HepG2 (cell line): ENCODE results near the gene EZH1. TPM values are rescaled to one million over a fixed set of nuclear protein-coding genes. Genes with fewer than 3 reads are reported as not detected.

ENCODE experiments used
- ELF1 ChIP-seq: sonication (generic); formaldehyde crosslinking; IDR thresholded peaks from 2 replicates; pipeline ENCODE4 v1.4.0; 2020; ENCODE audit warnings: missing genetic modification reagents
- ELF3 ChIP-seq: IDR thresholded peaks from 2 replicates; pipeline ENCODE4 v1.6.1; 2016; ENCODE audit warnings: missing genetic modification reagents, missing compliant biosample characterization
- EZH2 ChIP-seq: conservative IDR thresholded peaks from 2 replicates; pipeline ENCODE4 v1.6.1; 2012; ENCODE audit warnings: mild to moderate bottlenecking, low read depth, low read length, moderate library complexity
- FOXM1 ChIP-seq: sonication (generic); formaldehyde crosslinking; IDR thresholded peaks from 2 replicates; pipeline ENCODE4 v1.5.0; 2020; ENCODE audit warnings: missing genetic modification reagents
- HCFC1 ChIP-seq: fragments of 150-350 bp; IDR thresholded peaks from 2 replicates; pipeline ENCODE4 v1.6.1; 2014; ENCODE audit warnings: low read depth, low read length
- HMG20A ChIP-seq: IDR thresholded peaks from 2 replicates; pipeline ENCODE4 v1.6.1; 2016; ENCODE audit warnings: borderline replicate concordance
- KLF9 ChIP-seq: IDR thresholded peaks from 2 replicates; pipeline ENCODE4 v1.6.1; 2016; ENCODE audit warnings: low read depth
- LCORL ChIP-seq, 2 experiments: fragments of 450-650 bp in 1 of 2; sonication (generic) in 1 of 2; formaldehyde crosslinking in 1 of 2; IDR thresholded peaks; 2 replicates each; pipeline versions ENCODE4 v1.5.0 to v1.6.1; 2017 to 2020; ENCODE audit warnings: antibody characterized with exemption in 1 of 2, missing genetic modification reagents in 1 of 2
- MEIS2 ChIP-seq: sonication (generic); formaldehyde crosslinking; IDR thresholded peaks from 2 replicates; pipeline ENCODE4 v1.9.0; 2021; ENCODE audit warnings: mild to moderate bottlenecking, missing genetic modification reagents
- MTF1 ChIP-seq: sonication (generic); formaldehyde crosslinking; IDR thresholded peaks from 2 replicates; pipeline ENCODE4 v1.5.0; 2020; ENCODE audit warnings: missing genetic modification reagents
- PPARG ChIP-seq: conservative IDR thresholded peaks from 2 replicates; pipeline ENCODE4 v1.6.1; 2016; ENCODE audit warnings: missing biosample characterization, missing genetic modification reagents
- PRMT3 ChIP-seq: sonication (generic); formaldehyde crosslinking; IDR thresholded peaks from 2 replicates; pipeline ENCODE4 v1.8.1; 2022; ENCODE audit warnings: low read depth, mild to moderate bottlenecking, moderate library complexity, missing genetic modification reagents, borderline replicate concordance
- RFXANK ChIP-seq: IDR thresholded peaks from 2 replicates; pipeline ENCODE4 v1.6.1; 2016
- RXRB ChIP-seq: IDR thresholded peaks from 2 replicates; pipeline ENCODE4 v1.6.1; 2016; ENCODE audit warnings: borderline replicate concordance, missing genetic modification reagents, missing compliant biosample characterization
- TBL1XR1 ChIP-seq: fragments of 150-350 bp; IDR thresholded peaks from 2 replicates; pipeline ENCODE4 v1.6.1; 2014; ENCODE audit warnings: borderline replicate concordance, low read length; ENCODE audit not compliant: partially characterized antibody
- TCF7 ChIP-seq: sonication (generic); IDR thresholded peaks from 2 replicates; pipeline ENCODE4 v1.6.1; 2016; ENCODE audit warnings: antibody characterized with exemption, low read depth
- ZBTB8A ChIP-seq: sonication (generic); formaldehyde crosslinking; IDR thresholded peaks from 2 replicates; pipeline ENCODE4 v1.4.0; 2020; ENCODE audit warnings: mild to moderate bottlenecking, low read depth, missing genetic modification reagents, borderline replicate concordance
- ZHX1 ChIP-seq: sonication (generic); formaldehyde crosslinking; IDR thresholded peaks from 2 replicates; pipeline ENCODE4 v1.8.1; 2022; ENCODE audit warnings: low read depth, mild to moderate bottlenecking, missing genetic modification reagents
- ZNF17 ChIP-seq: sonication (generic); formaldehyde crosslinking; IDR thresholded peaks from 2 replicates; pipeline ENCODE4 v1.5.0; 2020; ENCODE audit warnings: mild to moderate bottlenecking, missing genetic modification reagents
- ZNF44 ChIP-seq: sonication (generic); formaldehyde crosslinking; IDR thresholded peaks from 2 replicates; pipeline ENCODE4 v1.5.1; 2020; ENCODE audit warnings: mild to moderate bottlenecking, missing genetic modification reagents
- ZNF510 ChIP-seq: sonication (generic); formaldehyde crosslinking; IDR thresholded peaks from 2 replicates; pipeline ENCODE4 v1.4.0; 2020; ENCODE audit warnings: low read depth, mild to moderate bottlenecking, missing genetic modification reagents
- ZNF547 ChIP-seq: sonication (generic); formaldehyde crosslinking; IDR thresholded peaks from 2 replicates; pipeline ENCODE4 v1.5.1; 2020; ENCODE audit warnings: mild to moderate bottlenecking, missing genetic modification reagents
- ZNF556 ChIP-seq: sonication (generic); formaldehyde crosslinking; IDR thresholded peaks from 2 replicates; pipeline ENCODE4 v1.4.0; 2020; ENCODE audit warnings: mild to moderate bottlenecking, missing genetic modification reagents, borderline replicate concordance
- ZNF557 ChIP-seq: sonication (generic); formaldehyde crosslinking; IDR thresholded peaks from 2 replicates; pipeline ENCODE4 v1.4.0; 2020; ENCODE audit warnings: missing genetic modification reagents
- ZNF678 ChIP-seq: sonication (generic); formaldehyde crosslinking; IDR thresholded peaks from 2 replicates; pipeline ENCODE4 v1.4.0; 2020; ENCODE audit warnings: mild to moderate bottlenecking, missing genetic modification reagents
- ZNF761 ChIP-seq: sonication (generic); formaldehyde crosslinking; conservative IDR thresholded peaks from 2 replicates; pipeline ENCODE4 v1.4.0; 2020; ENCODE audit warnings: mild to moderate bottlenecking, missing genetic modification reagents
- polyA plus RNA-seq, 8 experiments: library from polyadenylated mRNA; depleted of rRNA in 3 of 8; stranded (reverse) in 7 of 8; unstranded in 1 of 8; fragments of >200 nt; fragmentation: Illumina TruSeq in 4 of 8; extraction: Trizol in 4 of 8; gene quantifications; 2 replicates each; pipeline versions ENCODE4 v1.2.1 to v1.2.3, GENCODE V29; 2011 to 2016; ENCODE audit warnings: low read depth in 4 of 8, missing spikeins in 1 of 8, mixed read lengths in 1 of 8; ENCODE audit not compliant: insufficient read depth in 1 of 8
- total RNA-seq, 5 experiments: library from RNA; depleted of rRNA; stranded (reverse); fragments of >200 nt; fragmentation: Illumina TruSeq; extraction: Trizol; gene quantifications; 2 replicates each; pipeline ENCODE4 v1.2.3, GENCODE V29; 2016; ENCODE audit warnings: low read depth in 1 of 5
- TF ChIP-seq, protein P1 (sequence below): sonication (generic); formaldehyde crosslinking; conservative IDR thresholded peaks from 2 replicates; pipeline ENCODE4 v1.5.0; 2020; ENCODE audit warnings: missing genetic modification reagents

The EZH1 gene
- total and polyA plus RNA-seq, 2 of the 13 experiments (the other 11 are each of a cell fraction or from before 2014, with no cell fraction given): 11.6 to 24.0 TPM

- TF ChIP-seq MTF1 (CRISPR knock-in tag): no peak
- TF ChIP-seq LCORL (IDR thresholded peaks at IDR 0.05): no peak
- TF ChIP-seq LCORL (CRISPR knock-in tag; IDR thresholded peaks at IDR 0.05): peak; percentile 96
- TF ChIP-seq PPARG (CRISPR knock-in tag): peak; percentile 83
- peak; percentile 22; the same call in 1 of the 2 replicates for TF ChIP-seq ZHX1 (CRISPR knock-in tag)
- TF ChIP-seq ZNF547 (CRISPR knock-in tag): peak; percentile 68; the same call in 1 of the 2 replicates
- TF ChIP-seq MEIS2 (CRISPR knock-in tag): no peak; the same call in 1 of the 2 replicates
- TF ChIP-seq ZNF556 (CRISPR knock-in tag): no peak
- no peak; the same call in 1 of the 2 replicates for TF ChIP-seq ZNF17 (CRISPR knock-in tag)
- no peak for TF ChIP-seq ZNF44 (CRISPR knock-in tag)
- no peak for TF ChIP-seq ZNF678
- TF ChIP-seq ZNF761 (CRISPR knock-in tag): no peak; the same call in 1 of the 2 replicates
- TF ChIP-seq ZNF510 (CRISPR knock-in tag): no peak
- TF ChIP-seq RFXANK (CRISPR knock-in tag): no peak
- peak; percentile 92 for TF ChIP-seq ELF3 (CRISPR knock-in tag)
- TF ChIP-seq TCF7: no peak
- TF ChIP-seq KLF9: no peak
- peak; percentile 72 for TF ChIP-seq ELF1 (CRISPR knock-in tag)
- TF ChIP-seq, protein P1, sequence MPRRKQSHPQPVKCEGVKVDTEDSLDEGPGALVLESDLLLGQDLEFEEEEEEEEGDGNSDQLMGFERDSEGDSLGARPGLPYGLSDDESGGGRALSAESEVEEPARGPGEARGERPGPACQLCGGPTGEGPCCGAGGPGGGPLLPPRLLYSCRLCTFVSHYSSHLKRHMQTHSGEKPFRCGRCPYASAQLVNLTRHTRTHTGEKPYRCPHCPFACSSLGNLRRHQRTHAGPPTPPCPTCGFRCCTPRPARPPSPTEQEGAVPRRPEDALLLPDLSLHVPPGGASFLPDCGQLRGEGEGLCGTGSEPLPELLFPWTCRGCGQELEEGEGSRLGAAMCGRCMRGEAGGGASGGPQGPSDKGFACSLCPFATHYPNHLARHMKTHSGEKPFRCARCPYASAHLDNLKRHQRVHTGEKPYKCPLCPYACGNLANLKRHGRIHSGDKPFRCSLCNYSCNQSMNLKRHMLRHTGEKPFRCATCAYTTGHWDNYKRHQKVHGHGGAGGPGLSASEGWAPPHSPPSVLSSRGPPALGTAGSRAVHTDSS: 0 out of 2 replicates have a peak, but pooled peaks have one; percentile 15
- TF ChIP-seq FOXM1 (CRISPR knock-in tag): no peak
- no peak for TF ChIP-seq EZH2
- TF ChIP-seq HCFC1: no peak
- TF ChIP-seq HMG20A (CRISPR knock-in tag): peak; percentile 80; the same call in 1 of the 2 replicates
- no peak for TF ChIP-seq ZNF557
- peak; percentile 95 for TF ChIP-seq RXRB
- no peak for TF ChIP-seq TBL1XR1
- peak; percentile 29; the same call in 1 of the 2 replicates for TF ChIP-seq ZBTB8A
- no peak; the same call in 1 of the 2 replicates for TF ChIP-seq PRMT3 (CRISPR knock-in tag)
Observed at GRCh38 chr17:42779936-42780850, 35.4 kb upstream of the EZH1 start, which contains the start of gene WNK4 (continued).
